Vagina (tissue), 2 donors: ENCODE results near the gene SEMA3A. TPM values are rescaled to one million over a fixed set of nuclear protein-coding genes. Genes with fewer than 3 reads are reported as not detected.

ENCODE experiments used
- DNase-seq, 2 donors: peaks; one replicate each; pipeline ENCODE4 v3.0.0-alpha.2; 2017; ENCODE audit errors: extremely low spot score in 2 of 2
- H3K27ac ChIP-seq: fragments of 200-600 bp; sonication (generic); one replicate; pipeline ENCODE4 v1.5.1; 2019
- H3K27me3 ChIP-seq: fragments of 200-600 bp; sonication (generic); one replicate; pipeline ENCODE4 v1.5.1; 2019
- H3K36me3 ChIP-seq, 2 donors: fragments of 200-600 bp; sonication (generic); one replicate each; pipeline ENCODE4 v1.5.1; 2017 to 2019
- H3K4me1 ChIP-seq: fragments of 200-600 bp; sonication (generic); one replicate; pipeline ENCODE4 v1.5.1; 2019
- H3K4me3 ChIP-seq, 2 donors: fragments of 200-600 bp; sonication (generic); 1 replicate in 1 of 2; 2 replicates in 1 of 2; pipeline ENCODE4 v1.5.1; 2016 to 2019
- H3K9me3 ChIP-seq: fragments of 200-600 bp; sonication (generic); one replicate; pipeline ENCODE4 v1.5.1; 2019
- CTCF ChIP-seq, 3 experiments: fragments of 450-650 bp in 2 of 3; fragments of 200-600 bp in 1 of 3; sonication (generic) in 1 of 3; IDR thresholded peaks; one replicate each; pipeline ENCODE4 v1.5.1; 2017 to 2019; ENCODE audit warnings: antibody characterized with exemption in 3 of 3, mild to moderate bottlenecking in 2 of 3, moderate library complexity in 2 of 3
- POLR2A ChIP-seq, 2 donors: fragments of 450-650 bp; IDR thresholded peaks; one replicate each; pipeline ENCODE4 v1.6.1; 2017; ENCODE audit warnings: antibody characterized with exemption in 2 of 2, mild to moderate bottlenecking in 2 of 2, moderate library complexity in 2 of 2
- POLR2AphosphoS5 ChIP-seq, 2 donors: sonication (generic); formaldehyde crosslinking; IDR thresholded peaks; one replicate each; pipeline ENCODE4 v1.9.0; 2017; ENCODE audit warnings: antibody characterized with exemption in 2 of 2, mild to moderate bottlenecking in 2 of 2, low read depth in 1 of 2; ENCODE audit not compliant: insufficient read depth in 1 of 2
- intact Hi-C: fragments of 100-400 bp; cut with DNase I; formaldehyde crosslinking; loops from one replicate; pipeline ENCODE4 v1.15.1; 2023
- total RNA-seq: library from RNA; depleted of rRNA; stranded (reverse); fragments of >200 nt; gene quantifications from one replicate; pipeline ENCODE4 v1.2.3, GENCODE V29; 2016

The SEMA3A gene
- total RNA-seq, 1 donor from 2014 or later: 3.4 TPM

- TF ChIP-seq CTCF (IDR thresholded peaks at IDR 0.05) (no peak), POLR2AphosphoS5 (IDR thresholded peaks at IDR 0.05; ENCODE audit: insufficient read depth in 1 of 2, low read depth in 1 of 2) (no peak), POLR2A (IDR thresholded peaks at IDR 0.05) (no peak)
- Histone ChIP-seq H3K9me3 (no peaks in the 10 kb centered on the region), H3K4me1 (no peaks in the 10 kb centered on the region), H3K36me3 (no peaks in the 10 kb centered on the region), H3K4me3 (no peak overlapping the region), H3K27ac (no peak overlapping the region), H3K27me3 (no peaks in the 10 kb centered on the region)
- DNase-seq: no peak
- intact Hi-C loops: no loop called here
Measured at GRCh38 chr7:83918142-83918541, 276.4 kb downstream of the SEMA3A start.

- Histone ChIP-seq H3K36me3 (no peaks in the 10 kb centered on the region), H3K9me3 (no peaks in the 10 kb centered on the region), H3K27ac (no peak overlapping the region), H3K4me1 (no peaks in the 10 kb centered on the region), H3K27me3 (no peaks in the 10 kb centered on the region), H3K4me3 (no peak overlapping the region)
- no peak for DNase-seq
- TF ChIP-seq POLR2AphosphoS5 (IDR thresholded peaks at IDR 0.05; ENCODE audit: insufficient read depth in 1 of 2, low read depth in 1 of 2) (no peak), POLR2A (IDR thresholded peaks at IDR 0.05) (no peak), CTCF (IDR thresholded peaks at IDR 0.05) (no peak)
- intact Hi-C loops: no loop called here
Measured at GRCh38 chr7:83913174-83913573, 281.4 kb downstream of the SEMA3A start.

GRCh38 chr7:83908526-83908925 lies 286.1 kb downstream of the SEMA3A start:
- intact Hi-C loops: no loop called here
- H3K9me3 ChIP-seq: no peaks in the 10 kb centered on the region
- no peak for TF ChIP-seq CTCF (IDR thresholded peaks at IDR 0.05)
- no peak for TF ChIP-seq POLR2A (IDR thresholded peaks at IDR 0.05)
- no peak for TF ChIP-seq POLR2AphosphoS5 (IDR thresholded peaks at IDR 0.05; ENCODE audit: insufficient read depth in 1 of 2, low read depth in 1 of 2)
- H3K36me3 ChIP-seq: no peaks in the 10 kb centered on the region
- H3K4me3 ChIP-seq: no peak overlapping the region
- no peaks in the 10 kb centered on the region for H3K4me1 ChIP-seq
- DNase-seq: no peak
- no peak overlapping the region for H3K27ac ChIP-seq
- no peaks in the 10 kb centered on the region for H3K27me3 ChIP-seq
